HPDE6-E6E7 (cell line): Measurements from ENCODE around the gene STRIP2.
A peak's percentile ranks its signal among the peaks of the same experiment; 100 is the strongest.
"Not testable (repeated sequence)": the region's sequence is repeated elsewhere in the genome, so short reads cannot be mapped to it uniquely, and the experiment has no call there.

Experiments
- DNase-seq: peaks from one replicate; pipeline ENCODE4 v3.0.0; 2011; ENCODE audit warnings: missing footprints; ENCODE audit errors: extremely low spot score

Gene STRIP2

GRCh38 chr7:129433847-129434674 lies at the start of gene STRIP2:
Gene STRIP2 (plus strand): TSS chr7:129434432. CDS start chr7:129434473, 41 bp downstream.
- peak; percentile 80 for DNase-seq

- no peak for DNase-seq
Measured at GRCh38 chr7:129385116-129385515, 49.1 kb upstream of the STRIP2 start.

- DNase-seq: no peak
Measured at GRCh38 chr7:129385598-129385997, 48.6 kb upstream of the STRIP2 start.

- DNase-seq: no peak
Measured at GRCh38 chr7:129386506-129386905, 47.7 kb upstream of the STRIP2 start.

- DNase-seq: no peak
Measured at GRCh38 chr7:129387537-129387936, 46.7 kb upstream of the STRIP2 start.

- DNase-seq: no peak
Measured at GRCh38 chr7:129388333-129389098, 45.7 kb upstream of the STRIP2 start.

- DNase-seq: no peak
Measured at GRCh38 chr7:129389829-129390228, 44.4 kb upstream of the STRIP2 start.

- no peak for DNase-seq
Measured at GRCh38 chr7:129390314-129390713, 43.9 kb upstream of the STRIP2 start.

- no peak for DNase-seq
Measured at GRCh38 chr7:129391546-129392171, 42.6 kb upstream of the STRIP2 start.

GRCh38 chr7:129393255-129393654 lies 41.0 kb upstream of the STRIP2 start:
- no peak for DNase-seq

- DNase-seq: no peak
Measured at GRCh38 chr7:129394101-129394500, 40.1 kb upstream of the STRIP2 start.

- no peak for DNase-seq
Measured at GRCh38 chr7:129394982-129395914, 39.0 kb upstream of the STRIP2 start.

GRCh38 chr7:129401228-129401966 lies 32.8 kb upstream of the STRIP2 start:
- no peak for DNase-seq

GRCh38 chr7:129401967-129402860 lies 32.0 kb upstream of the STRIP2 start:
- DNase-seq: no peak

- DNase-seq: no peak
Measured at GRCh38 chr7:129405527-129405926, 28.7 kb upstream of the STRIP2 start.

- not testable (repeated sequence) for DNase-seq
Measured at GRCh38 chr7:129410238-129410637, 24.0 kb upstream of the STRIP2 start.

GRCh38 chr7:129412501-129412900 lies 21.7 kb upstream of the STRIP2 start:
- no peak for DNase-seq

- no peak for DNase-seq
Measured at GRCh38 chr7:129417073-129417472, 17.2 kb upstream of the STRIP2 start.

GRCh38 chr7:129421717-129422250 lies 12.4 kb upstream of the STRIP2 start:
- no peak for DNase-seq
